Left lung (tissue), 10 donors: ENCODE results near the gene AMER3. TPM values are rescaled to one million over a fixed set of nuclear protein-coding genes. Genes with fewer than 3 reads are reported as not detected.

ENCODE experiments used
- ATAC-seq: fragments of 200-7000 bp; cut with Tn5 transposase; one replicate; pipeline ENCODE4 v1.9.1; 2020; ENCODE audit warnings: moderate library complexity
- DNase-seq, 4 donors: peaks; one replicate each; pipeline ENCODE4 v3.0.0-alpha.2; 2013 to 2020
- H3K27ac ChIP-seq, 2 donors: fragments of 200-600 bp; sonication (generic) in 1 of 2; one replicate each; pipeline versions ENCODE4 v1.5.0 to v1.8.0; 2020 to 2021
- H3K27me3 ChIP-seq, 2 donors: fragments of 200-600 bp; sonication (generic) in 1 of 2; one replicate each; pipeline versions ENCODE4 v1.5.0 to v1.8.0; 2020 to 2021
- H3K36me3 ChIP-seq, 2 donors: fragments of 200-600 bp; sonication (generic) in 1 of 2; one replicate each; pipeline versions ENCODE4 v1.5.0 to v1.8.0; 2020 to 2021
- H3K4me1 ChIP-seq, 2 donors: fragments of 200-600 bp; one replicate each; pipeline ENCODE4 v1.8.0; 2021
- H3K4me3 ChIP-seq, 2 donors: fragments of 200-600 bp; sonication (generic) in 1 of 2; one replicate each; pipeline versions ENCODE4 v1.5.0 to v1.8.0; 2020 to 2021; ENCODE audit warnings: mild to moderate bottlenecking in 1 of 2
- H3K9me3 ChIP-seq, 2 donors: fragments of 200-600 bp; sonication (generic) in 1 of 2; one replicate each; pipeline versions ENCODE4 v1.5.0 to v1.8.0; 2020 to 2021
- CTCF ChIP-seq, 2 donors: fragments of 200-600 bp; sonication (generic) in 1 of 2; IDR thresholded peaks; one replicate each; pipeline versions ENCODE4 v1.5.0 to v1.8.0; 2021; ENCODE audit warnings: antibody characterized with exemption in 2 of 2
- intact Hi-C, 2 donors: fragments of 100-400 bp; cut with DNase I; formaldehyde crosslinking; loops; one replicate each; pipeline versions ENCODE4 v1.11.2 to v1.14.2; 2022
- polyA plus RNA-seq, 6 donors: library from polyadenylated mRNA; unstranded; fragments of 120-200 nt; gene quantifications; one replicate each; pipeline ENCODE4 v1.2.1, GENCODE V29; 2013; ENCODE audit not compliant: insufficient read length in 6 of 6
- total RNA-seq, 2 donors: library from RNA; stranded (reverse); fragmentation: NEBNext Ultra II Directional; extraction: Animal tissue kit (Norgen Biotek cat#: 25700); gene quantifications; one replicate each; pipeline ENCODE4 v1.2.1, GENCODE V29; 2021
- donor health status: DM: no; HTN: yes; CAD: no.
- donor health status: DM: no; HTN: no; CAD: no.

Gene AMER3
- total and polyA plus RNA-seq, 8 donors, result 0.04 to 0.15 (median 0.09) TPM; not detected in 3

GRCh38 chr2:130764035-130764820, 8.9 kb downstream of the AMER3 start:
- Histone ChIP-seq H3K9me3 (no peaks in the 10 kb centered on the region), H3K4me1 (no peaks in the 10 kb centered on the region), H3K27ac (no peak overlapping the region), H3K27me3 (peaks cover 0 to 53% of the 10 kb centered on the region in 2 donors), H3K4me3 (no peak overlapping the region), H3K36me3 (no peaks in the 10 kb centered on the region)
- no peak for ATAC-seq
- no peak for DNase-seq
- intact Hi-C loops, result no loop called here
- no peak for TF ChIP-seq CTCF (IDR thresholded peaks at IDR 0.05)

- Histone ChIP-seq H3K27me3 (peaks cover 0 to 51% of the 10 kb centered on the region in 2 donors), H3K36me3 (no peaks in the 10 kb centered on the region), H3K27ac (no peak overlapping the region), H3K9me3 (no peaks in the 10 kb centered on the region), H3K4me3 (no peak overlapping the region), H3K4me1 (no peaks in the 10 kb centered on the region)
- ATAC-seq, result no peak
- no peak for TF ChIP-seq CTCF (IDR thresholded peaks at IDR 0.05)
- DNase-seq, result no peak
- intact Hi-C loops, result no loop called here
Observed at GRCh38 chr2:130764821-130765115, 9.4 kb downstream of the AMER3 start.

- DNase-seq, result no peak
- H3K36me3 ChIP-seq, result no peaks in the 10 kb centered on the region
- no peaks in the 10 kb centered on the region for H3K9me3 ChIP-seq
- H3K27ac ChIP-seq, result no peak overlapping the region
- H3K4me1 ChIP-seq, result no peaks in the 10 kb centered on the region
- intact Hi-C loops, result no loop called here
- ATAC-seq, result no peak
- no peak for TF ChIP-seq CTCF (IDR thresholded peaks at IDR 0.05)
- peaks cover 0 to 44% of the 10 kb centered on the region in 2 donors for H3K27me3 ChIP-seq
- no peak overlapping the region for H3K4me3 ChIP-seq
Observed at GRCh38 chr2:130765464-130765863, 10.1 kb downstream of the AMER3 start.

- ATAC-seq, result no peak
- H3K9me3 ChIP-seq, result no peaks in the 10 kb centered on the region
- DNase-seq, result no peak
- no peaks in the 10 kb centered on the region for H3K4me1 ChIP-seq
- no peak overlapping the region for H3K4me3 ChIP-seq
- H3K27ac ChIP-seq, result no peak overlapping the region
- intact Hi-C loops, result no loop called here
- no peak for TF ChIP-seq CTCF (IDR thresholded peaks at IDR 0.05)
- H3K36me3 ChIP-seq, result no peaks in the 10 kb centered on the region
- H3K27me3 ChIP-seq, result peaks cover 0 to 38% of the 10 kb centered on the region in 2 donors
Observed at GRCh38 chr2:130766037-130766436, 10.7 kb downstream of the AMER3 start.

GRCh38 chr2:130766711-130767407, 11.5 kb downstream of the AMER3 start:
- intact Hi-C loops, result no loop called here
- H3K27me3 ChIP-seq, result peaks cover 0 to 31% of the 10 kb centered on the region in 2 donors
- DNase-seq, result no peak
- no peaks in the 10 kb centered on the region for H3K9me3 ChIP-seq
- H3K36me3 ChIP-seq, result no peaks in the 10 kb centered on the region
- no peak for TF ChIP-seq CTCF (IDR thresholded peaks at IDR 0.05)
- no peak for ATAC-seq
- H3K27ac ChIP-seq, result no peak overlapping the region
- no peaks in the 10 kb centered on the region for H3K4me1 ChIP-seq
- H3K4me3 ChIP-seq, result no peak overlapping the region
